HEK293T (cell line): ENCODE data around the gene FLRT2.

Source experiments
- BHLHE40 ChIP-seq: fragments of 450-650 bp; IDR thresholded peaks from 2 replicates; pipeline ENCODE4 v1.6.1; 2016; ENCODE audit warnings: mild to moderate bottlenecking, moderate library complexity, borderline replicate concordance
- CTBP1 ChIP-seq: fragments of 450-650 bp; IDR thresholded peaks from 2 replicates; pipeline ENCODE4 v1.6.1; 2016; ENCODE audit warnings: borderline replicate concordance
- FOXK2 ChIP-seq: fragments of 450-650 bp; IDR thresholded peaks from 2 replicates; pipeline ENCODE4 v1.6.1; 2016; ENCODE audit warnings: mild to moderate bottlenecking

DNA sequence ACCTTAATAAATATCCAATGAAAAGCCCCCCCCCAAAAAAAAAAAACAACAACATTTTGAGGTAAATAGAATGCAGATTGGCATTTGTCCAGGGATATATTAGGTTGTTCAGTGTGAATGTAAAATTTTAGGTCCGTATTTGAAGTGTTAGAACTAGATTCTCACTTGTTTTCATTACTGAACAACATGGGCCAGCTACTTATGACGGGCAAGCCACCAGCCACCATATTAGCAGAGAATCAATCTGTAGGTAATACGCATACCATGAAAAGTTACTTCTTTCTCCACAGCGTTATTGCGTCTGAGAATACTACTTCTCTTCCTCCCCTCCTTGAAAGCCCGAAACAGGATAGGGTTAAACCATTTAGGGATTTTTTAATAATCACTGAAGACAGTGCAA, 5.4 kb downstream of the FLRT2 start:
- no peak for TF ChIP-seq FOXK2
- TF ChIP-seq BHLHE40, result no peak
- TF ChIP-seq CTBP1, result no peak
